ENCODE measurements around the gene NONO. TPM values are rescaled to one million over a fixed set of nuclear protein-coding genes. Genes with fewer than 3 reads are reported as not detected.

Gene NONO
- polyA plus RNA-seq, 1 donor (not counting 4 experiments of a cell fraction or from before 2014, with no cell fraction given), result 352 TPM

DNA sequence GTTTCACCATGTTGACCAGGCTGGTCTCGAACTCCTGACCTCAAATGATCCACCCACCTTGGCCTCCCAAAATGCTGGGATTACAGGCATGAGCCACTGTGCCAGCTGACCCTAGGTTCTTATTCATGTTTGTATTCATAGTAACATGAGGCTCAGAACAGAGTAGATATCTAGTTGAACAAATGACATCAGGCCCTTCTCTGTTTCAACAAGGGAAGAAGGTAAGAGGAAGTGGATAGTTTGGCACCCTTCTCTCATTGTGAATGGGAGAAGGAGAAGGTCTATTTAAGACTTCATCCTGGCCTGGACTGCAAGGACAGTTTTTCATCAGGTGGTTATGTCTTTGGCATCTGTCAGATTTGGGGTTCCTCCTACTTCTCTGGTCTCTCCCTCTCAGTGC is 46.6 kb upstream of the NONO start:
- Histone ChIP-seq H3K79me2 (ENCODE audit: control insufficient read depth, insufficient read depth, low read length) (no peaks in the 10 kb centered on the region), H3K9me1 (ENCODE audit: control insufficient read depth, extremely low read depth, insufficient read depth, low read length) (no peaks in the 10 kb centered on the region), H3K4me3 (ENCODE audit: control insufficient read depth in 2 of 3, extremely low read depth in 1 of 3, insufficient read depth in 2 of 3, low read depth in 1 of 3, low read length in 3 of 3) (no peak overlapping the region), H2AFZ (ENCODE audit: control insufficient read depth, low read length) (no peak overlapping the region), H3K27me3 (ENCODE audit: control insufficient read depth, extremely low read depth, insufficient read depth, low read length) (no peaks in the 10 kb centered on the region), H3K9ac (ENCODE audit: control insufficient read depth, extremely low read depth, insufficient read depth, low read length) (no peak overlapping the region), H3K27ac (ENCODE audit: control insufficient read depth, insufficient read depth, low read length) (no peak overlapping the region), H4K20me1 (ENCODE audit: control insufficient read depth, extremely low read depth, insufficient read depth, low read length) (no peaks in the 10 kb centered on the region), H3K36me3 (ENCODE audit: control insufficient read depth in 2 of 2, extremely low read depth in 1 of 2, insufficient read depth in 2 of 2, low read length in 2 of 2) (no peaks in the 10 kb centered on the region), H3K4me2 (ENCODE audit: control insufficient read depth, extremely low read depth, insufficient read depth, low read depth, low read length) (no peak overlapping the region), H3K4me1 (ENCODE audit: control insufficient read depth, extremely low read depth, insufficient read depth, low read length) (no peaks in the 10 kb centered on the region), H3K9me3 (ENCODE audit: control insufficient read depth, low read depth, low read length) (no peaks in the 10 kb centered on the region)
- DNase-seq (ENCODE audit: low read depth, low spot score) (no peak), FAIRE-seq (no peak)
- TF ChIP-seq, protein P1, sequence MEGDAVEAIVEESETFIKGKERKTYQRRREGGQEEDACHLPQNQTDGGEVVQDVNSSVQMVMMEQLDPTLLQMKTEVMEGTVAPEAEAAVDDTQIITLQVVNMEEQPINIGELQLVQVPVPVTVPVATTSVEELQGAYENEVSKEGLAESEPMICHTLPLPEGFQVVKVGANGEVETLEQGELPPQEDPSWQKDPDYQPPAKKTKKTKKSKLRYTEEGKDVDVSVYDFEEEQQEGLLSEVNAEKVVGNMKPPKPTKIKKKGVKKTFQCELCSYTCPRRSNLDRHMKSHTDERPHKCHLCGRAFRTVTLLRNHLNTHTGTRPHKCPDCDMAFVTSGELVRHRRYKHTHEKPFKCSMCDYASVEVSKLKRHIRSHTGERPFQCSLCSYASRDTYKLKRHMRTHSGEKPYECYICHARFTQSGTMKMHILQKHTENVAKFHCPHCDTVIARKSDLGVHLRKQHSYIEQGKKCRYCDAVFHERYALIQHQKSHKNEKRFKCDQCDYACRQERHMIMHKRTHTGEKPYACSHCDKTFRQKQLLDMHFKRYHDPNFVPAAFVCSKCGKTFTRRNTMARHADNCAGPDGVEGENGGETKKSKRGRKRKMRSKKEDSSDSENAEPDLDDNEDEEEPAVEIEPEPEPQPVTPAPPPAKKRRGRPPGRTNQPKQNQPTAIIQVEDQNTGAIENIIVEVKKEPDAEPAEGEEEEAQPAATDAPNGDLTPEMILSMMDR (optimal IDR thresholded peaks at IDR 0.05 in 1 of 3, IDR thresholded peaks at IDR 0.05 in 1 of 3, conservative IDR thresholded peaks at IDR 0.05 in 1 of 3; ENCODE audit: extremely low read depth in 1 of 3, insufficient read depth in 2 of 3, low read length in 3 of 3), result no peak
- TF ChIP-seq EZH2 (IDR thresholded peaks at IDR 0.05; ENCODE audit: low read length), result no peak
- dilution Hi-C loops (cut with MboI; ENCODE audit: extremely low pct_ligation_motif_present, low sequenced_read_pairs), result no loop called here

DNA sequence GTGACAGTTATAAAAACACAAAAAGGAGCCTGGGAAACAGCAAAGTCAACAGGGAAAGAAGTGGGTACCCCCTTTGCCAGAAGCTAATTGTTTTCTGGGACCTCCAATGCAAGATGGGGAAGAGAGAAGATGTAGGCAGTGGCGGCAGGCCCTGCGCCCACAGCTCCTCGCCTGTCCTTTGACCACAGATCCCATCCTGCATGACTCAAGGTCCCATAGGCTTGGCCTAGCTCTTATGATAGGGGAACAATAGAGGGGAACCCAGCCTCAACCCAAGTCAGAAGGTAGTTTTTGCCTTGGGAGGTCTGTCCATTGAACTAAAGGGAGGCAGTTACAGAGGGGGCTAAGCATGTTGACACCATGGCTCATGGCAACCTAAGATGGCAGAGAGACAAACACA is 43.7 kb upstream of the NONO start:
- Histone ChIP-seq H3K4me3 (ENCODE audit: control insufficient read depth in 2 of 3, extremely low read depth in 1 of 3, insufficient read depth in 2 of 3, low read depth in 1 of 3, low read length in 3 of 3) (no peak overlapping the region), H3K79me2 (ENCODE audit: control insufficient read depth, insufficient read depth, low read length) (no peaks in the 10 kb centered on the region), H3K27me3 (ENCODE audit: control insufficient read depth, extremely low read depth, insufficient read depth, low read length) (no peaks in the 10 kb centered on the region), H3K9me3 (ENCODE audit: control insufficient read depth, low read depth, low read length) (no peaks in the 10 kb centered on the region), H3K9ac (ENCODE audit: control insufficient read depth, extremely low read depth, insufficient read depth, low read length) (no peak overlapping the region), H3K36me3 (ENCODE audit: control insufficient read depth in 2 of 2, extremely low read depth in 1 of 2, insufficient read depth in 2 of 2, low read length in 2 of 2) (peaks cover 0 to 3% of the 10 kb centered on the region in 2 experiments), H3K4me2 (ENCODE audit: control insufficient read depth, extremely low read depth, insufficient read depth, low read depth, low read length) (no peak overlapping the region), H2AFZ (ENCODE audit: control insufficient read depth, low read length) (no peak overlapping the region), H4K20me1 (ENCODE audit: control insufficient read depth, extremely low read depth, insufficient read depth, low read length) (no peaks in the 10 kb centered on the region), H3K4me1 (ENCODE audit: control insufficient read depth, extremely low read depth, insufficient read depth, low read length) (no peaks in the 10 kb centered on the region), H3K27ac (ENCODE audit: control insufficient read depth, insufficient read depth, low read length) (no peak overlapping the region), H3K9me1 (ENCODE audit: control insufficient read depth, extremely low read depth, insufficient read depth, low read length) (no peaks in the 10 kb centered on the region)
- FAIRE-seq, result no peak
- TF ChIP-seq, protein P1 (optimal IDR thresholded peaks at IDR 0.05 in 1 of 3, IDR thresholded peaks at IDR 0.05 in 1 of 3, conservative IDR thresholded peaks at IDR 0.05 in 1 of 3; ENCODE audit: extremely low read depth in 1 of 3, insufficient read depth in 2 of 3, low read length in 3 of 3), result no peak
- no peak for TF ChIP-seq EZH2 (IDR thresholded peaks at IDR 0.05; ENCODE audit: low read length)
- DNase-seq (ENCODE audit: low read depth, low spot score), result no peak
- dilution Hi-C loops (cut with MboI; ENCODE audit: extremely low pct_ligation_motif_present, low sequenced_read_pairs), result loop anchor here (10.0 kb wide), 1 partner anchor 155 kb away; no protein-coding TSS in a partner anchor

Data from keratinocyte (primary cell).